HL-60 (cell line): ENCODE results near the gene EIF2B2.

Experiments
- DNase-seq, 2 experiments: peaks; one replicate each; pipeline ENCODE4 v3.0.0-alpha.2; 2010 to 2020; ENCODE audit warnings: low read depth in 1 of 2, low spot score in 1 of 2
- H3K27ac ChIP-seq: fragments of 250-450 bp; sonication (Bioruptor Pico); replicated peaks from 2 replicates; pipeline ENCODE4 v1.5.1; 2020; ENCODE audit warnings: mild to moderate bottlenecking, moderate library complexity
- H3K27me3 ChIP-seq: fragments of 250-450 bp; sonication (Bioruptor Pico); 2 replicates; pipeline ENCODE4 v1.5.1; 2021; ENCODE audit warnings: mild to moderate bottlenecking, moderate library complexity; ENCODE audit not compliant: insufficient read depth, poor library complexity, severe bottlenecking
- H3K4me3 ChIP-seq: replicated peaks from 2 replicates; pipeline ENCODE4 v1.5.1; 2011; ENCODE audit warnings: mild to moderate bottlenecking, control low read depth, low read length; ENCODE audit not compliant: insufficient read depth
- GABPA ChIP-seq: IDR thresholded peaks from 2 replicates; pipeline ENCODE4 v1.6.1; 2012; ENCODE audit warnings: low read depth
- POLR2AphosphoS5 ChIP-seq: IDR thresholded peaks from 2 replicates; pipeline ENCODE4 v1.6.1; 2012; ENCODE audit warnings: low read depth
- SPI1 ChIP-seq: IDR thresholded peaks from 2 replicates; pipeline ENCODE4 v1.6.1; 2012; ENCODE audit warnings: low read depth, mild to moderate bottlenecking, borderline replicate concordance
- TF ChIP-seq, protein P1 (sequence below): IDR thresholded peaks from 2 replicates; pipeline ENCODE4 v1.6.1; 2012; ENCODE audit warnings: low read depth; ENCODE audit not compliant: insufficient replicate concordance
- TF ChIP-seq, protein P2 (sequence below): IDR thresholded peaks from one replicate; pipeline ENCODE4 v1.5.1; 2011; ENCODE audit warnings: low read length, control low read depth, inconsistent platforms; ENCODE audit not compliant: insufficient read depth

EIF2B2 gene

DNA sequence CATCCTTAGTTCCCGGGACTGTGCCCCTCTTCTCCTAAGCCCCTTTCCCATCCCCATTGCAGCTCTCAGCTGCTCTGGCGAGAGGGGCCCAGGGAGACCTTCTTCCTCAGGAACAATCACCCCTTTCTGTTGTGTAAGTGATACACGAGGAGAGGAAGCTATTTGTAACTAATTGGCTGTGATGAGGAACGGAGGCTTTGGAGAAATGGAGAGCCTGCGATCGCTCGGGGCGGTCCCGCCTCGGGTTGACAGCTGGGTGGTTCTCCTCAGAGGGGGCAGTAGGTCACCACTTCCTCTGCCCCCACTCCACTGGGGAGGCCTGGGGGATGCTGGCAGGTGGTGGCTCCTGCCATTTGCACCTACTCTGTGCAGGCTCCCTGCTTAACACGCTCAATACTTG is 40.7 kb upstream of the EIF2B2 start:
- peak overlapping the region; percentile 76 for H3K27ac ChIP-seq
- TF ChIP-seq GABPA (no peak), POLR2AphosphoS5 (no peak), SPI1 (no peak)
- TF ChIP-seq, protein P1, sequence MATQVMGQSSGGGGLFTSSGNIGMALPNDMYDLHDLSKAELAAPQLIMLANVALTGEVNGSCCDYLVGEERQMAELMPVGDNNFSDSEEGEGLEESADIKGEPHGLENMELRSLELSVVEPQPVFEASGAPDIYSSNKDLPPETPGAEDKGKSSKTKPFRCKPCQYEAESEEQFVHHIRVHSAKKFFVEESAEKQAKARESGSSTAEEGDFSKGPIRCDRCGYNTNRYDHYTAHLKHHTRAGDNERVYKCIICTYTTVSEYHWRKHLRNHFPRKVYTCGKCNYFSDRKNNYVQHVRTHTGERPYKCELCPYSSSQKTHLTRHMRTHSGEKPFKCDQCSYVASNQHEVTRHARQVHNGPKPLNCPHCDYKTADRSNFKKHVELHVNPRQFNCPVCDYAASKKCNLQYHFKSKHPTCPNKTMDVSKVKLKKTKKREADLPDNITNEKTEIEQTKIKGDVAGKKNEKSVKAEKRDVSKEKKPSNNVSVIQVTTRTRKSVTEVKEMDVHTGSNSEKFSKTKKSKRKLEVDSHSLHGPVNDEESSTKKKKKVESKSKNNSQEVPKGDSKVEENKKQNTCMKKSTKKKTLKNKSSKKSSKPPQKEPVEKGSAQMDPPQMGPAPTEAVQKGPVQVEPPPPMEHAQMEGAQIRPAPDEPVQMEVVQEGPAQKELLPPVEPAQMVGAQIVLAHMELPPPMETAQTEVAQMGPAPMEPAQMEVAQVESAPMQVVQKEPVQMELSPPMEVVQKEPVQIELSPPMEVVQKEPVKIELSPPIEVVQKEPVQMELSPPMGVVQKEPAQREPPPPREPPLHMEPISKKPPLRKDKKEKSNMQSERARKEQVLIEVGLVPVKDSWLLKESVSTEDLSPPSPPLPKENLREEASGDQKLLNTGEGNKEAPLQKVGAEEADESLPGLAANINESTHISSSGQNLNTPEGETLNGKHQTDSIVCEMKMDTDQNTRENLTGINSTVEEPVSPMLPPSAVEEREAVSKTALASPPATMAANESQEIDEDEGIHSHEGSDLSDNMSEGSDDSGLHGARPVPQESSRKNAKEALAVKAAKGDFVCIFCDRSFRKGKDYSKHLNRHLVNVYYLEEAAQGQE = no peak
- TF ChIP-seq, protein P2, sequence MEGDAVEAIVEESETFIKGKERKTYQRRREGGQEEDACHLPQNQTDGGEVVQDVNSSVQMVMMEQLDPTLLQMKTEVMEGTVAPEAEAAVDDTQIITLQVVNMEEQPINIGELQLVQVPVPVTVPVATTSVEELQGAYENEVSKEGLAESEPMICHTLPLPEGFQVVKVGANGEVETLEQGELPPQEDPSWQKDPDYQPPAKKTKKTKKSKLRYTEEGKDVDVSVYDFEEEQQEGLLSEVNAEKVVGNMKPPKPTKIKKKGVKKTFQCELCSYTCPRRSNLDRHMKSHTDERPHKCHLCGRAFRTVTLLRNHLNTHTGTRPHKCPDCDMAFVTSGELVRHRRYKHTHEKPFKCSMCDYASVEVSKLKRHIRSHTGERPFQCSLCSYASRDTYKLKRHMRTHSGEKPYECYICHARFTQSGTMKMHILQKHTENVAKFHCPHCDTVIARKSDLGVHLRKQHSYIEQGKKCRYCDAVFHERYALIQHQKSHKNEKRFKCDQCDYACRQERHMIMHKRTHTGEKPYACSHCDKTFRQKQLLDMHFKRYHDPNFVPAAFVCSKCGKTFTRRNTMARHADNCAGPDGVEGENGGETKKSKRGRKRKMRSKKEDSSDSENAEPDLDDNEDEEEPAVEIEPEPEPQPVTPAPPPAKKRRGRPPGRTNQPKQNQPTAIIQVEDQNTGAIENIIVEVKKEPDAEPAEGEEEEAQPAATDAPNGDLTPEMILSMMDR = no peak
- DNase-seq = no peak
- H3K27me3 ChIP-seq = no peaks in the 10 kb centered on the region
- no peak overlapping the region for H3K4me3 ChIP-seq

DNA sequence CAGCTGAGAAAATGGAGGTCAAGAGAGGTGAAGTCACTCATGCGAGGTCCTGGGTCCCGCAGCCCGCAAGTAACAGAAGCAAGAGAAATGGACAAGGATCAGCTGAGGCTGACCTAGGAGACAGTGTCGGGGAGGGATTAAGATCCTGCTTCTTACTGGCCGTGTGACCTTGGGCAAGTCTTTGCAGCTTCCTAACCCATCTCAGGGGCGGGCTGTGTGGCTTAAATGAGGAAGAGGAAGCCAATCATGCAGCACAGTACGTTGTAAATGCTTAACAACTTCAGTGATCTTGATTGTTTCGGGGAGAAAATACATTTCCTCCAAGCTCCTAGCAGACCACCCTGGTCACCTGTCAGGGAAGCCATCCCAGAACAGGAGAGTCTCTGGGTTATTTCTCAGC is 40.2 kb upstream of the EIF2B2 start:
- TF ChIP-seq, protein P1 = no peak
- peak; percentile 86 for TF ChIP-seq SPI1
- no peaks in the 10 kb centered on the region for H3K27me3 ChIP-seq
- H3K27ac ChIP-seq = peak overlapping the region; percentile 76
- no peak overlapping the region for H3K4me3 ChIP-seq
- peak in 1 of 2 experiments; percentile 76 for DNase-seq

DNA sequence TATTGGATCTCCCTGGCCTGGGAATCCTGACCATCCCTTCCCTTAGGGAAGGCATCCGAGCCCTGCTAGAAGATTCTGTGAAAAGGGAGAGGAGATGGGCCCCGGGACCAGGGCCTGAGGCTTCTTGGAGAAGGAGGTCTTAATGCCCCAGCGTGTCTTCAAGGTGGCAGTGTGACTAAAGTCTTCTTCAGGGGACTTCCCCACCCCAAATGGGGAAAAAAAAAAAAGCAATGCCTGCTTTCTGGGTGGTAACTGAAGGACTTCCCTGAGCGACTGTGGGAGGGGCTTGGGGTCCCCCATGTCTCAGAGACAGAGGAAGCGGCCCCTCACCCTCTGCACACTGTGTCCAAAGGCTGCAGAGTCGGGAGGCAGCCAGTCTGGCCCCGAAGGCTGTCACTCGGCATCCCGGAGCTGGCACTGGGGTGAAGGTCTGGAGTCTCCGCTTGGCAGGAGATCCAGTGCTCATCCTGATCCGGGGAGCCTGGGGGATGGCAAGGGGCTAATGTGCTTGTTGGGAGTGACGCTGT is 39.5 kb upstream of the EIF2B2 start:
- H3K27ac ChIP-seq = peak overlapping the region; percentile 76; the same call in 1 of the 2 replicates
- H3K4me3 ChIP-seq = no peak overlapping the region
- no peaks in the 10 kb centered on the region for H3K27me3 ChIP-seq
- DNase-seq = no peak
- TF ChIP-seq POLR2AphosphoS5 (no peak), SPI1 (no peak)

DNA sequence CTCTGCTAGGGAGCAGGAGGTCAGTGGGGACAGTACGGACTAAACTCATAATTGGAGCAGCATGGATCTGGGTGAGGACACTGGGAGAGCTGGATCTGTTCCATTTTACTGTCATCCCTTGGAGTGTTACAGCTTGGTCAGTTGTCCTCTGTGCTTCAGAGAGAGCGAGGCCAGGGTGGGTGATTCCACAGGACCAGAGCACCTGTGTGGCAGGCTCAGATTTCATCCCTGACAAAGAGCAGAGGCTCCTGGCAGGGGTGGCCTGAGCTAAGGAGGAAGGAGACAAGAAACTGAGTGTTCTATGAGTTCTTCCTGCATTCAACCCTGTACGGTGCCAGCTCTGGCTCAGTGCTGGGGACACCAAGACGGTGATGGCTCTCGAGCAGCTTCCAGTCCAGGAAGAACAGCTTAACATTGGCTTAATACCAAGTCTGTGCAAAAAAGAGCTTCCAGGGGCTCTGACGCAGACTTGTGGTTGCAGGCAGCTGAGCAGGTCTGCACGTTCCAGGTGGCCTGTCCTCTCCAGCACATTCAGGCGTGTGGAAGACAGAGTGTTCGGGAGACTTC is 38.9 kb upstream of the EIF2B2 start:
- H3K4me3 ChIP-seq = no peak overlapping the region
- H3K27me3 ChIP-seq = no peaks in the 10 kb centered on the region
- no peak for DNase-seq
- H3K27ac ChIP-seq = no peak overlapping the region
- TF ChIP-seq GABPA = no peak

DNA sequence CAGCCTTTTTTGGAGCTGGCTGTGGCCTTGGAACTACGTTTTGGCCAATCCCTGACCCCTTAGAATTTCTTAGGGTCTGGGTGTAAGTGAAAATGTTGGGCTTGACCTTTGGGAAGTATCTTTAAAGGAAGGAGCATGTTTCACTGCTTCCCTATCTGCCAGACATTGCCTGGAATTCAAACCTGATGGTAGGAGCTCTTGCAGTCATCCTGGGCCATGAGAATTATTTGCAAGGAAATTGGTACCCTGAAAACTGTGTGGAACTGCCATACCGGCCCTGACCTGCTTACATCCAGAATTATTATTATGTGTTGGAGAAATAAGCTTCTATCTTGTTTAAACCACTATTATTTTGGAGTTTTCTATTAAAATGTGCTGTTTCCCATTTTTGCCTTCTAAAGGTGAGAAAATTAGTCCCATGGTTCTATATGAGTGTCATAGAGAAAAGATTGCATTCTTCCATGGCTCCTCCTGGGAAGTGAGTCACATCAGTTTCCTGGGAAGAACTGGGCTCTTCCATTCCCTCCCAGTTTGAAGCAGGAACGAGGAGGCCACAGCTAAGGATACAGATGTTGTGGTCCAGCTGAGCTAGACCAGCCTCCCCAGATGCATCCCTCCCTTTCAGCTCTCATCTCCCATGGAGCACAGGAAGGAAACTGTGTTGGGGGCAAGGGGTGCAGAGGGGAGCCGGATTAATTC is 37.8 kb upstream of the EIF2B2 start:
- no peak overlapping the region for H3K4me3 ChIP-seq
- no peaks in the 10 kb centered on the region for H3K27me3 ChIP-seq
- DNase-seq = no peak
- TF ChIP-seq SPI1 = no peak
- TF ChIP-seq GABPA = no peak
- TF ChIP-seq POLR2AphosphoS5 = no peak
- TF ChIP-seq, protein P2 = no peak
- TF ChIP-seq, protein P1 = no peak
- H3K27ac ChIP-seq = no peak overlapping the region
